ENCODE measurements around the gene FLYWCH2. TPM values are rescaled to one million over a fixed set of nuclear protein-coding genes. Genes with fewer than 3 reads are reported as not detected.

The FLYWCH2 gene
- total RNA-seq, 1 experiment from 2014 or later, result 23.9 TPM

GRCh38 chr16:2879854-2880508, 3.0 kb upstream of the FLYWCH2 start:
- Histone ChIP-seq H3K27me3 (replicated peaks; ENCODE audit: insufficient read depth, low read depth, low read length, poor library complexity) (no peaks in the 10 kb centered on the region), H3K4me3 (ENCODE audit: low read depth, low read length, poor library complexity, severe bottlenecking) (no peak overlapping the region), H3K9me3 (ENCODE audit: low read depth, low read length, poor library complexity, severe bottlenecking) (no peaks in the 10 kb centered on the region), H3K4me1 (ENCODE audit: insufficient read depth, low read length, poor library complexity, severe bottlenecking) (peaks cover 6% of the 10 kb centered on the region), H3K27ac (ENCODE audit: low read depth, low read length, poor library complexity, severe bottlenecking) (no peak overlapping the region), H3K36me3 (ENCODE audit: insufficient read depth, low read length, poor library complexity, severe bottlenecking) (no peaks in the 10 kb centered on the region)
- ChIA-PET POLR2A (ENCODE audit: low non-redundant PET) (no interaction called here), CTCF (interaction anchor here (0.6 kb wide), 1 partner anchor 91 kb away, joined by 4 read pairs; no protein-coding TSS in a partner anchor)
- no TSS peak for BruUV-seq (replicated peaks)
- no peak for DNase-seq (ENCODE audit: low spot score)
- TF ChIP-seq CTCF (conservative IDR thresholded peaks at IDR 0.05; ENCODE audit: low read depth, low read length) (no peak), EZH2 (IDR thresholded peaks at IDR 0.05; ENCODE audit: borderline replicate concordance, low read depth, low read length, poor library complexity, severe bottlenecking) (no peak)
- intact Hi-C loops (cut with micrococcal nuclease; ENCODE audit: unreplicated experiment), result no loop called here

GRCh38 chr16:2881783-2882649, 999 bp upstream of the FLYWCH2 start:
- DNase-seq (ENCODE audit: low spot score), result peak; percentile 34
- Histone ChIP-seq H3K4me3 (ENCODE audit: low read depth, low read length, poor library complexity, severe bottlenecking) (peak overlapping the region; percentile 77), H3K27ac (ENCODE audit: low read depth, low read length, poor library complexity, severe bottlenecking) (peak overlapping the region; percentile 91)

More at GRCh38 chr16:2881783-2882649, 999 bp upstream of the FLYWCH2 start:
- H3K36me3 ChIP-seq (ENCODE audit: insufficient read depth, low read length, poor library complexity, severe bottlenecking), result no peaks in the 10 kb centered on the region
- POLR2A ChIA-PET (ENCODE audit: low non-redundant PET), result no interaction called here
- CTCF ChIA-PET, result interaction anchor here (0.7 to 1.5 kb wide), 3 partner anchors 21 to 37 kb away, joined by 4 to 7 read pairs (median 5); no protein-coding TSS in a partner anchor
- peaks cover 6% of the 10 kb centered on the region for H3K4me1 ChIP-seq (ENCODE audit: insufficient read depth, low read length, poor library complexity, severe bottlenecking)
- no peaks in the 10 kb centered on the region for H3K9me3 ChIP-seq (ENCODE audit: low read depth, low read length, poor library complexity, severe bottlenecking)
- TF ChIP-seq EZH2 (IDR thresholded peaks at IDR 0.05; ENCODE audit: borderline replicate concordance, low read depth, low read length, poor library complexity, severe bottlenecking) (no peak), CTCF (conservative IDR thresholded peaks at IDR 0.05; ENCODE audit: low read depth, low read length) (no peak)
- intact Hi-C loops (cut with micrococcal nuclease; ENCODE audit: unreplicated experiment), result loop anchor here (2.0 kb wide), 1 partner anchor 23 kb away; no protein-coding TSS in a partner anchor
- no peaks in the 10 kb centered on the region for H3K27me3 ChIP-seq (replicated peaks; ENCODE audit: insufficient read depth, low read depth, low read length, poor library complexity)
- BruUV-seq (replicated peaks), result no TSS peak
